OCI-LY3 (cell line): ENCODE measurements around the gene FASTK.

Source experiments
- EZH2phosphoT487 ChIP-seq: fragments of 200-600 bp; shearing (Covaris generic); IDR thresholded peaks from 2 replicates; pipeline ENCODE4 v1.6.1; 2018; ENCODE audit warnings: antibody characterized with exemption, mixed run types, low read depth
- TF ChIP-seq, protein P1 (sequence below): fragments of 200-600, 300-600 bp; sonication (generic); IDR thresholded peaks from 2 replicates; pipeline ENCODE4 v1.5.1; 2014; ENCODE audit warnings: antibody characterized with exemption, low read length, low read depth

DNA sequence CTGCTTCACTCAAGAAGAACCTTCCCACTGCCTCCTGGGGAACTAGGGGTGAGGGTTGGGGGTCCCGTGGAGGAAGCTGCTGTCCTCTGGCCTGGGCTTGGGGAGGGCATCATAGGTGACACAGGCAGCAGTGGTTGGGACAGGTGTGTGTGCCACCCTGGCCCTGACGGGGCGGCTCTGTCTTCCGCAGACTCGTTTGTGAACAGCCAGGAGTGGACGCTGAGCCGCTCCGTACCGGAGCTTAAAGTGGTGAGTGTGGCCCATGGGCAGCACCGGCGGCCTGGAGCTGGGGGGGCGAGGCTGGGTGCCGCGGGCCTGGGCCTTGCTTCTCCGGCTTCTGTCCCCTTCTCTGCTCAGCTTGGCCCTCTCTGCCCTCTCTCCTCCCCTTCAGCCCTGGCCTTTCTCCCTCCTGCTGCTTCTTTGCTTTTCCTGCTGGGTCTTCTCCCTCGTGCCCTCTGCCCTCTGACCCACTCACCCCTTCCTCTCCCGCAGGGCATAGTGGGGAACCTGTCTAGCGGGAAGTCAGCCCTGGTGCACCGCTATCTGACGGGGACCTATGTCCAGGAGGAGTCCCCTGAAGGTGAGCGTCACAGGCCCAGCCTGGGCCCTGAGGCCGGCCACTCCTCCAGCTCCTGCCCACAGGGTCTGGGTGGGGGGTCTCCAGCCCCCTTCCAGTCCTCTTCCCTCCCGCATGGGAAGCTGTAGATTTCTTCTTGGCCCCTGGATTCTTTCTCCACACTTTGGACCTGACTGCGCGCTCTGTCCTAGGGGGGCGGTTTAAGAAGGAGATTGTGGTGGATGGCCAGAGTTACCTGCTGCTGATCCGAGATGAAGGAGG, 36.2 kb upstream of the FASTK start:
- no peak for TF ChIP-seq EZH2phosphoT487
- TF ChIP-seq, protein P1, sequence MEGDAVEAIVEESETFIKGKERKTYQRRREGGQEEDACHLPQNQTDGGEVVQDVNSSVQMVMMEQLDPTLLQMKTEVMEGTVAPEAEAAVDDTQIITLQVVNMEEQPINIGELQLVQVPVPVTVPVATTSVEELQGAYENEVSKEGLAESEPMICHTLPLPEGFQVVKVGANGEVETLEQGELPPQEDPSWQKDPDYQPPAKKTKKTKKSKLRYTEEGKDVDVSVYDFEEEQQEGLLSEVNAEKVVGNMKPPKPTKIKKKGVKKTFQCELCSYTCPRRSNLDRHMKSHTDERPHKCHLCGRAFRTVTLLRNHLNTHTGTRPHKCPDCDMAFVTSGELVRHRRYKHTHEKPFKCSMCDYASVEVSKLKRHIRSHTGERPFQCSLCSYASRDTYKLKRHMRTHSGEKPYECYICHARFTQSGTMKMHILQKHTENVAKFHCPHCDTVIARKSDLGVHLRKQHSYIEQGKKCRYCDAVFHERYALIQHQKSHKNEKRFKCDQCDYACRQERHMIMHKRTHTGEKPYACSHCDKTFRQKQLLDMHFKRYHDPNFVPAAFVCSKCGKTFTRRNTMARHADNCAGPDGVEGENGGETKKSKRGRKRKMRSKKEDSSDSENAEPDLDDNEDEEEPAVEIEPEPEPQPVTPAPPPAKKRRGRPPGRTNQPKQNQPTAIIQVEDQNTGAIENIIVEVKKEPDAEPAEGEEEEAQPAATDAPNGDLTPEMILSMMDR, result no peak
